Ishikawa (cell line): ENCODE results near the gene FFAR4.

ENCODE experiments used
- CEBPB ChIP-seq: IDR thresholded peaks from 2 replicates; pipeline ENCODE4 v1.6.1; 2012
- CREB1 ChIP-seq: IDR thresholded peaks from 2 replicates; pipeline ENCODE4 v1.6.1; 2012; ENCODE audit warnings: low read depth
- EGR1 ChIP-seq: IDR thresholded peaks from 2 replicates; pipeline ENCODE4 v1.6.1; 2012
- EP300 ChIP-seq: IDR thresholded peaks from 2 replicates; pipeline ENCODE4 v1.6.1; 2012; ENCODE audit warnings: borderline replicate concordance
- FOXM1 ChIP-seq: IDR thresholded peaks from 2 replicates; pipeline ENCODE4 v1.6.1; 2012; ENCODE audit warnings: low read depth, borderline replicate concordance
- NFIC ChIP-seq: IDR thresholded peaks from 2 replicates; pipeline ENCODE4 v1.6.1; 2012
- RAD21 ChIP-seq: IDR thresholded peaks from 2 replicates; pipeline ENCODE4 v1.6.1; 2012; ENCODE audit warnings: low read depth
- TAF1 ChIP-seq: IDR thresholded peaks from 2 replicates; pipeline ENCODE4 v1.6.1; 2012; ENCODE audit warnings: low read depth, mild to moderate bottlenecking
- TCF12 ChIP-seq: IDR thresholded peaks from 2 replicates; pipeline ENCODE4 v1.6.1; 2012; ENCODE audit warnings: low read depth
- TEAD4 ChIP-seq: IDR thresholded peaks from 2 replicates; pipeline ENCODE4 v1.6.1; 2012
- YY1 ChIP-seq: IDR thresholded peaks from 2 replicates; pipeline ENCODE4 v1.6.1; 2012; ENCODE audit warnings: low read depth
- ZBTB7A ChIP-seq: IDR thresholded peaks from 2 replicates; pipeline ENCODE4 v1.6.1; 2012; ENCODE audit warnings: low read depth
- TF ChIP-seq, protein P1 (sequence below): IDR thresholded peaks from 2 replicates; pipeline ENCODE4 v1.6.1; 2012; ENCODE audit warnings: low read depth, mild to moderate bottlenecking
- TF ChIP-seq, protein P2 (sequence below): IDR thresholded peaks from 2 replicates; pipeline ENCODE4 v1.6.1; 2012
- TF ChIP-seq, protein P3 (sequence below): IDR thresholded peaks from 2 replicates; pipeline ENCODE4 v1.6.1; 2012

Gene FFAR4

DNA sequence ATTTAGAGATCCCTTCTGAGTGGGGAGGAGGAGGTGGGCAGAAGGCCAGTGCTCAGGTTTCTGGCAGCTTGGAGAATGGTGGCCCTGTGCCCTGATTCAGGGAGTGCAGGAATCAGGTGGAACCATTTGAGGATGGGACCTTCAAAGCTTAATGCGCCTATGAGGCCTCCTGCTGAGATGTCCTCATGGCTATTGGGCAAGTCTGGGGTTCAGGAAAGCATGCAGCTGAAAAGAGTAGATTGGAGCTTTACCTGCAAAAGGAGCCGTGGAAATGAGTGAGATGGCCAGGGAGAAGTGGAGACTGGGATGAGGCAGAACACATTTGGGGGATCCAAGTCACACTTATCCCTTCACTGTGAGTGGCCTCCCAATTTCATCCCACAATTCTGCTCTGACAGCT is 6.1 kb downstream of the FFAR4 start:
- no peak for TF ChIP-seq RAD21
- TF ChIP-seq EP300 = no peak
- no peak for TF ChIP-seq EGR1
- no peak for TF ChIP-seq CREB1

DNA sequence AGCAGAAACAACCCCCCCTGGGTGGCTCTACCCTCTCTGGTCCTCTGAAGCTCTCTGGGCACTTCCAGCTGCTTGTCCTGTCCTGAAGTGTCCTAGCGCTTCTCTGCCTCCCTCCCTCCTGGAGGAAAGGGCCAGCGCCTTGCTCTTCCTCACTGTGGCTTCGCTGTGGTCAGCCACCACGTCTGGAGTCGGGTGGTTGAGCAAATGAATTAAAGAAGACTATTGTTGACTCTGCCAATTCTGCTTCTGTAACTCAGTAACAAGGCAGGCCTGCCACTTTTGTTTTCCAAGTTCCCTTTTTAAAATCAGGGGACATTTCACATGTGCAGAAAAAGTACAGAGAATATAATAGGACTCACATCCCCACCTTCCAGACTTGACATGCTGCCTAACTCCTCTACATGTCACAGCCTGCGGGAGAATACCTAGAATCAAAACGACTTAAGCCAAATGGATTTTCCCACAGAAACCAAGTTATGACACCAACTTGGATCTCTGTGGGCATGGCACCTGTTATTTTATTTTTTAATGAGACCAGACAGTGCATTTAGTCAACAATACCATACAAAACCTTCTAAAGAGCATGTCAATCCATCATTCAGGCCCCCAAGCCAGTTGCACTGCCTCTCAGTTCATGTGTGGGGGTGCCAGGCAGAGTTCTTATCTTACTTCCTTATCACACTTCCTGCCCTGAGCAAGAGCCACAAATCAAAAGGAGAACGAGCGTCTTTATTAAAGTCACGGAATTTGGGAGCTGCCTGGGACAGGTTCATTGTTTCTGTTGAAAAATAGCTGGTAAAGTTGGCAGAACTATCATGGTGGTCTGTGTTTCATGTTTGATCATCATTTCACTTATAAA is 6.8 kb downstream of the FFAR4 start:
- TF ChIP-seq, protein P1, sequence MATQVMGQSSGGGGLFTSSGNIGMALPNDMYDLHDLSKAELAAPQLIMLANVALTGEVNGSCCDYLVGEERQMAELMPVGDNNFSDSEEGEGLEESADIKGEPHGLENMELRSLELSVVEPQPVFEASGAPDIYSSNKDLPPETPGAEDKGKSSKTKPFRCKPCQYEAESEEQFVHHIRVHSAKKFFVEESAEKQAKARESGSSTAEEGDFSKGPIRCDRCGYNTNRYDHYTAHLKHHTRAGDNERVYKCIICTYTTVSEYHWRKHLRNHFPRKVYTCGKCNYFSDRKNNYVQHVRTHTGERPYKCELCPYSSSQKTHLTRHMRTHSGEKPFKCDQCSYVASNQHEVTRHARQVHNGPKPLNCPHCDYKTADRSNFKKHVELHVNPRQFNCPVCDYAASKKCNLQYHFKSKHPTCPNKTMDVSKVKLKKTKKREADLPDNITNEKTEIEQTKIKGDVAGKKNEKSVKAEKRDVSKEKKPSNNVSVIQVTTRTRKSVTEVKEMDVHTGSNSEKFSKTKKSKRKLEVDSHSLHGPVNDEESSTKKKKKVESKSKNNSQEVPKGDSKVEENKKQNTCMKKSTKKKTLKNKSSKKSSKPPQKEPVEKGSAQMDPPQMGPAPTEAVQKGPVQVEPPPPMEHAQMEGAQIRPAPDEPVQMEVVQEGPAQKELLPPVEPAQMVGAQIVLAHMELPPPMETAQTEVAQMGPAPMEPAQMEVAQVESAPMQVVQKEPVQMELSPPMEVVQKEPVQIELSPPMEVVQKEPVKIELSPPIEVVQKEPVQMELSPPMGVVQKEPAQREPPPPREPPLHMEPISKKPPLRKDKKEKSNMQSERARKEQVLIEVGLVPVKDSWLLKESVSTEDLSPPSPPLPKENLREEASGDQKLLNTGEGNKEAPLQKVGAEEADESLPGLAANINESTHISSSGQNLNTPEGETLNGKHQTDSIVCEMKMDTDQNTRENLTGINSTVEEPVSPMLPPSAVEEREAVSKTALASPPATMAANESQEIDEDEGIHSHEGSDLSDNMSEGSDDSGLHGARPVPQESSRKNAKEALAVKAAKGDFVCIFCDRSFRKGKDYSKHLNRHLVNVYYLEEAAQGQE = no peak
- TF ChIP-seq YY1 = no peak
- no peak for TF ChIP-seq NFIC
- TF ChIP-seq EP300 = no peak
- TF ChIP-seq CREB1 = no peak
- TF ChIP-seq EGR1 = no peak
- TF ChIP-seq RAD21 = no peak
- no peak for TF ChIP-seq CEBPB
- no peak for TF ChIP-seq TAF1
- no peak for TF ChIP-seq FOXM1
- no peak for TF ChIP-seq ZBTB7A
- TF ChIP-seq TEAD4 = no peak

DNA sequence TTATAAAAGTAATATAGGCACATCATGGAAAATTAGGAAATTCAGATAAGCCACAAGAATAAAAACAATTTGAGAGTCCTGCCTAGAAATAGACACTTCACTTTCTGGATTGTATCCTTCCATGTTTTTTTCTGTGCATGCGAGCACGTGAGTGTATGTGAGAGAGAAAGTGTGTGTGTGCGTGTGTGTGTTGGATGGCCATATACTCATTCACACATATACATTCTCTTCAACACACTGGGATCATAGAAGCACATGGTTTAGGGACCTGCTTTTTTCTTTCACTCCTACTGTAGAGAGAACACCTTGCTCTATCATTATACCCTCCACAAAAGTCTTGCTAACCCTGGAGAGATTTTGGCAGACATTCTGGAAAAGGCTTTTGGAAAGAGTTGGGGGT is 7.5 kb downstream of the FFAR4 start:
- TF ChIP-seq TAF1 = no peak
- TF ChIP-seq, protein P2, sequence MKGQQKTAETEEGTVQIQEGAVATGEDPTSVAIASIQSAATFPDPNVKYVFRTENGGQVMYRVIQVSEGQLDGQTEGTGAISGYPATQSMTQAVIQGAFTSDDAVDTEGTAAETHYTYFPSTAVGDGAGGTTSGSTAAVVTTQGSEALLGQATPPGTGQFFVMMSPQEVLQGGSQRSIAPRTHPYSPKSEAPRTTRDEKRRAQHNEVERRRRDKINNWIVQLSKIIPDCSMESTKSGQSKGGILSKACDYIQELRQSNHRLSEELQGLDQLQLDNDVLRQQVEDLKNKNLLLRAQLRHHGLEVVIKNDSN = no peak
- no peak for TF ChIP-seq CREB1
- no peak for TF ChIP-seq ZBTB7A
- TF ChIP-seq CEBPB = no peak

DNA sequence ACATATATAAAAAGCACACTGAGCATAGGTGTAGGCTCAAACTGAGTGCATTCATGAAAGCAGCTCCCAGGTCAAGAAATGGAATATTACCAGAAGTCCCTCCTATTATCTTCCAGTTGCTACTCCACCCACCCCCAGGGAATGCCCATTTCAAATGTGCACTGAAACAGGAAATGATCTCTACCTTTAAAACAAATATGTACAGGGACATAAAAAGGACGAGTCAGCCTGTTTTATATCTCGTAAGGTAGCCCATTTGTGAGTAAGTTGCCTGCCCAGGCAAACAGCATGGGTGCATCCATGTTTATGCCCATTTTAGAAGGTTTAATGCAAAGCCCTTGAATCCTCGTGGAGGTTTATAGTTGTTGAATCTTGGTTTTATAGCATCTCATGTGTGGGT is 10.4 kb downstream of the FFAR4 start:
- TF ChIP-seq EGR1 (no peak), TEAD4 (no peak), TAF1 (no peak), RAD21 (no peak), EP300 (no peak), ZBTB7A (no peak), CEBPB (no peak), FOXM1 (no peak), CREB1 (no peak), YY1 (no peak), TCF12 (no peak)
- TF ChIP-seq, protein P2 = no peak
- TF ChIP-seq, protein P1 = no peak
- TF ChIP-seq, protein P3, sequence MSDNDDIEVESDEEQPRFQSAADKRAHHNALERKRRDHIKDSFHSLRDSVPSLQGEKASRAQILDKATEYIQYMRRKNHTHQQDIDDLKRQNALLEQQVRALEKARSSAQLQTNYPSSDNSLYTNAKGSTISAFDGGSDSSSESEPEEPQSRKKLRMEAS = no peak

DNA sequence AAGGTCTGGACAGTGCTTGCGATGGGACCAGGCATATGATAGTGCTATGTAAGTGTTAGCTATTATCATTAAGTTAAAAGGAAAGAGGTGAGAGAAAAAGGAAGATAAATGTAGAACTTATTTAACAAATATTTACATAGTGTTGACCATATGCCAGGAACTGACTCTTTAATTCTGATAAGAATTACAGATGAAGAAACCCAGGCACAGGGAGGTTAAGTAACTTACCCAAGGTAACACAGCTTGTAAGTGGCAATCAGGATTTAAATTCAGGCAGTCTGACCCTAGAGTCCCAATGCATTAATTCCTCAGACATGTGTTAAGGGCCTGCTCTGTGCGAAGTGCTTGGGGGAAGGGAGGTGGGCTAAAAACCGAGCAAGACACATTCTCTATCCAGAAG is 11.1 kb downstream of the FFAR4 start:
- TF ChIP-seq, protein P1 = no peak
- no peak for TF ChIP-seq RAD21
- no peak for TF ChIP-seq FOXM1
- TF ChIP-seq, protein P2 = no peak
- no peak for TF ChIP-seq EP300
- no peak for TF ChIP-seq TEAD4
- no peak for TF ChIP-seq CEBPB
- TF ChIP-seq TAF1 = no peak
- TF ChIP-seq ZBTB7A = no peak
- TF ChIP-seq, protein P3 = no peak
- TF ChIP-seq YY1 = no peak
- TF ChIP-seq TCF12 = no peak
- no peak for TF ChIP-seq CREB1
- no peak for TF ChIP-seq NFIC
